Gastrocnemius medialis (tissue), 4 donors: ENCODE data around the gene EMB. TPM values are rescaled to one million over a fixed set of nuclear protein-coding genes. Genes with fewer than 3 reads are reported as not detected.
"Not testable (repeated sequence)": the region's sequence is repeated elsewhere in the genome, so short reads cannot be mapped to it uniquely, and the experiment has no call there.

Experiments
- ATAC-seq, 2 donors: fragments of 150-250 bp; one replicate each; pipeline ENCODE4 v1.9.1; 2016
- DNase-seq, 2 donors: peaks; one replicate each; pipeline ENCODE4 v3.0.0-alpha.2; 2019
- H3K27ac ChIP-seq, 4 donors: fragments of 200-600 bp; sonication (generic); 1 replicate in 1 of 4; 2 replicates in 3 of 4; pipeline ENCODE4 v1.5.1; 2016 to 2018; ENCODE audit warnings: mild to moderate bottlenecking in 2 of 4, moderate library complexity in 1 of 4
- H3K27me3 ChIP-seq, 3 donors: fragments of 200-600 bp; sonication (generic) in 2 of 3; 1 replicate in 1 of 3; 2 replicates in 2 of 3; pipeline versions ENCODE4 v1.5.1 to v1.6.0; 2016 to 2019; ENCODE audit warnings: mild to moderate bottlenecking in 1 of 3, moderate library complexity in 1 of 3
- H3K36me3 ChIP-seq, 2 donors: fragments of 200-600 bp; sonication (generic) in 1 of 2; one replicate each; pipeline ENCODE4 v1.5.1; 2017 to 2018
- H3K4me1 ChIP-seq, 2 donors: fragments of 200-600 bp; sonication (generic) in 1 of 2; one replicate each; pipeline ENCODE4 v1.5.1; 2016 to 2017; ENCODE audit warnings: mild to moderate bottlenecking in 2 of 2
- H3K4me3 ChIP-seq, 4 donors: fragments of 200-600 bp; sonication (generic) in 3 of 4; 1 replicate in 1 of 4; 2 replicates in 3 of 4; pipeline ENCODE4 v1.5.1; 2016 to 2019; ENCODE audit warnings: mild to moderate bottlenecking in 2 of 4
- H3K9me3 ChIP-seq, 3 donors: fragments of 200-600 bp; sonication (generic) in 2 of 3; 1 replicate in 1 of 3; 2 replicates in 2 of 3; pipeline ENCODE4 v1.5.1; 2016 to 2019
- CTCF ChIP-seq, 5 experiments: fragments of 450-650 bp in 3 of 5; fragments of 200-600 bp in 2 of 5; sonication (generic) in 2 of 5; IDR thresholded peaks in 4 of 5; conservative IDR thresholded peaks in 1 of 5; 1 replicate in 4 of 5; 2 replicates in 1 of 5; pipeline ENCODE4 v1.5.1; 2016 to 2019; ENCODE audit warnings: antibody characterized with exemption in 5 of 5, mild to moderate bottlenecking in 3 of 5, moderate library complexity in 3 of 5
- POLR2A ChIP-seq, 2 donors: fragments of 450-650 bp; IDR thresholded peaks; one replicate each; pipeline ENCODE4 v1.6.1; 2017; ENCODE audit warnings: antibody characterized with exemption in 2 of 2, mild to moderate bottlenecking in 2 of 2, moderate library complexity in 2 of 2
- in situ Hi-C, 4 donors: fragments of 200-750 bp; cut with MboI; loops; one replicate each; pipeline versions ENCODE4 v1.15.0 to v1.8.0; 2017; ENCODE audit warnings: low sequenced_read_pairs in 4 of 4
- intact Hi-C: fragments of 100-400 bp; cut with DNase I; formaldehyde crosslinking; loops from one replicate; pipeline ENCODE4 v1.15.1; 2023; ENCODE audit warnings: low total_unique reads
- total RNA-seq, 4 donors: library from RNA; depleted of rRNA; stranded (reverse); fragments of >200 nt; gene quantifications; one replicate each; pipeline versions ENCODE4 v1.1.0 to v1.2.3, GENCODE V29; 2016

The EMB gene
- total RNA-seq, result 1 to 10 TPM; 1.9 to 5.3 (median 2.4) TPM

GRCh38 chr5:50440651-50441492, at the start of gene EMB:
EMB (minus strand) TSS chr5:50441288; CDS start chr5:50441151, 137 bp downstream.
- Histone ChIP-seq H3K36me3 (no peaks in the 10 kb centered on the region), H3K27me3 (peaks cover 0 to 8% (median 8%) of the 10 kb centered on the region in 3 donors), H3K27ac (no peak within 1 kb of the TSS), H3K4me1 (peaks cover 0 to 6% of the 10 kb centered on the region in 2 donors), H3K9me3 (no peaks in the 10 kb centered on the region), H3K4me3 (peak within 1 kb of the TSS in 3 of 4 donors; percentile 20 to 36 (median 32))
- no peak for TF ChIP-seq CTCF (IDR thresholded peaks at IDR 0.05 in 4 of 5, conservative IDR thresholded peaks at IDR 0.05 in 1 of 5)
- TF ChIP-seq POLR2A (IDR thresholded peaks at IDR 0.05), result no peak
- ATAC-seq, result no peak
- in situ Hi-C loops, result no loop called here
- intact Hi-C loops, result no loop called here
- peak; percentile 15 to 25 for DNase-seq

GRCh38 chr5:50489491-50489890, 48.4 kb upstream of the EMB start:
- H3K27me3 ChIP-seq, intact Hi-C loops, H3K4me3 ChIP-seq, H3K9me3 ChIP-seq, H3K36me3 ChIP-seq, H3K4me1 ChIP-seq, ATAC-seq, DNase-seq, H3K27ac ChIP-seq, in situ Hi-C loops: not testable (repeated sequence)

- ATAC-seq, H3K9me3 ChIP-seq, in situ Hi-C loops, H3K36me3 ChIP-seq, intact Hi-C loops, H3K27me3 ChIP-seq, DNase-seq, H3K27ac ChIP-seq, H3K4me3 ChIP-seq, H3K4me1 ChIP-seq: not testable (repeated sequence)
Measured at GRCh38 chr5:50478790-50479189, 37.7 kb upstream of the EMB start.

- intact Hi-C loops, result no loop called here
- no peaks in the 10 kb centered on the region for H3K36me3 ChIP-seq
- in situ Hi-C loops, result no loop called here
- no peaks in the 10 kb centered on the region for H3K9me3 ChIP-seq
- no peak overlapping the region for H3K4me3 ChIP-seq
- H3K27ac ChIP-seq, result no peak overlapping the region
- no peak for TF ChIP-seq CTCF (IDR thresholded peaks at IDR 0.05 in 4 of 5, conservative IDR thresholded peaks at IDR 0.05 in 1 of 5)
- no peak for TF ChIP-seq POLR2A (IDR thresholded peaks at IDR 0.05)
- DNase-seq (no peak), ATAC-seq (no peak)
- no peaks in the 10 kb centered on the region for H3K27me3 ChIP-seq
- no peaks in the 10 kb centered on the region for H3K4me1 ChIP-seq
Measured at GRCh38 chr5:50476549-50476948, 35.5 kb upstream of the EMB start.

- DNase-seq, H3K4me1 ChIP-seq, H3K9me3 ChIP-seq, ATAC-seq, H3K27me3 ChIP-seq, intact Hi-C loops, H3K4me3 ChIP-seq, in situ Hi-C loops, H3K27ac ChIP-seq, H3K36me3 ChIP-seq: not testable (repeated sequence)
Measured at GRCh38 chr5:50465015-50465414, 23.9 kb upstream of the EMB start.

GRCh38 chr5:50463726-50464125, 22.6 kb upstream of the EMB start:
- no peaks in the 10 kb centered on the region for H3K4me1 ChIP-seq
- intact Hi-C loops, result no loop called here
- no peak overlapping the region for H3K27ac ChIP-seq
- no peak overlapping the region for H3K4me3 ChIP-seq
- ATAC-seq, result no peak
- no peaks in the 10 kb centered on the region for H3K9me3 ChIP-seq
- TF ChIP-seq CTCF (IDR thresholded peaks at IDR 0.05 in 4 of 5, conservative IDR thresholded peaks at IDR 0.05 in 1 of 5), result no peak
- no peak for TF ChIP-seq POLR2A (IDR thresholded peaks at IDR 0.05)
- in situ Hi-C loops, result no loop called here
- H3K36me3 ChIP-seq, result no peaks in the 10 kb centered on the region
- DNase-seq, result no peak
- no peaks in the 10 kb centered on the region for H3K27me3 ChIP-seq
